Panc1 (cell line): ENCODE measurements around the gene MEGF6.

ENCODE experiments used
- POLR2AphosphoS5 ChIP-seq: IDR thresholded peaks from 2 replicates; pipeline ENCODE4 v1.6.1; 2012; ENCODE audit warnings: mild to moderate bottlenecking, low read depth, low read length, moderate library complexity
- SIN3A ChIP-seq: IDR thresholded peaks from 2 replicates; pipeline ENCODE4 v1.6.1; 2012; ENCODE audit warnings: low read depth, mild to moderate bottlenecking, low read length, moderate library complexity, borderline replicate concordance; ENCODE audit not compliant: insufficient read depth
- TCF7L2 ChIP-seq: IDR thresholded peaks from 2 replicates; pipeline ENCODE4 v1.6.1; 2011; ENCODE audit warnings: mild to moderate bottlenecking, low read depth, low read length, inconsistent platforms
- TF ChIP-seq, protein P1 (sequence below): fragments of 450-650 bp; IDR thresholded peaks from 2 replicates; pipeline ENCODE4 v1.5.1; 2017; ENCODE audit warnings: mild to moderate bottlenecking
- TF ChIP-seq, protein P2 (sequence below), 2 experiments: IDR thresholded peaks; 2 replicates each; pipeline ENCODE4 v1.6.1; 2011 to 2012; ENCODE audit warnings: low read depth in 2 of 2, control low read depth in 1 of 2, low read length in 1 of 2, mild to moderate bottlenecking in 1 of 2, moderate library complexity in 1 of 2; ENCODE audit not compliant: insufficient read depth in 1 of 2

DNA sequence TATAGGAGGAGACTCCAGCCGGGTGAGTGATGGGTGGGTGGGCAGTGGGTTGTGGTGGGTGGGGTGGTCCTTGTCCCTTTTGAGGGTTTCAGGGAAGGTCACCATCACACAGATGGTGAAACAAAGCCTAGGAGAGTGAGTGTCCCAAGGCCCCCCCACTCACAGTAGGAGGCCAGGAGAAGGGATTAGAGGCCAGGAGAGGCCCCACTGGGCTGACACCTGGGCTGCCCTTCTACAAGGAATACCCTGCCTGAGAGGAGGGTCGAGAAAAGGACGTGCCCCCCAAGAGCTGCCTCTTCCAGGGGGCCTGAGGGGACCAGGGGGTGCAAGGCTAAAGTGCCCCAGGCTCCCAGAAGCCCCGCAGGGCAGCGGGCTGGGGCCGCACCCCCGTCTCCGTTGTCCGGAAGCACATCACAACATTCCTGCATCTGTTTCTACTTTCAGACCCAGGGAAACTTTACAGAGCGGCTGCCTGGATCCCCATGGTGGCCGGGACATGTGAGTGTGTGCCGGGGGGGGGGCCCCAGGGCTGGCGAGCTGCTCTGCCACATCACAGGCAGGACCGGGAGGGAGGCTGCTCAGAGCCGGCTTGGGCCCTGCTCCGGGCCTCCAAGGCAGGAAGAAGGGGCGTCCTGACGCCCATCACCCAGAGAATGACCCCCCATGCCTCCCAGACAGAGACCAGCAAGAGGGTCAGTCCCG, 88.6 kb downstream of the MEGF6 start:
- TF ChIP-seq SIN3A (no peak), TCF7L2 (no peak), POLR2AphosphoS5 (no peak)
- TF ChIP-seq, protein P1, sequence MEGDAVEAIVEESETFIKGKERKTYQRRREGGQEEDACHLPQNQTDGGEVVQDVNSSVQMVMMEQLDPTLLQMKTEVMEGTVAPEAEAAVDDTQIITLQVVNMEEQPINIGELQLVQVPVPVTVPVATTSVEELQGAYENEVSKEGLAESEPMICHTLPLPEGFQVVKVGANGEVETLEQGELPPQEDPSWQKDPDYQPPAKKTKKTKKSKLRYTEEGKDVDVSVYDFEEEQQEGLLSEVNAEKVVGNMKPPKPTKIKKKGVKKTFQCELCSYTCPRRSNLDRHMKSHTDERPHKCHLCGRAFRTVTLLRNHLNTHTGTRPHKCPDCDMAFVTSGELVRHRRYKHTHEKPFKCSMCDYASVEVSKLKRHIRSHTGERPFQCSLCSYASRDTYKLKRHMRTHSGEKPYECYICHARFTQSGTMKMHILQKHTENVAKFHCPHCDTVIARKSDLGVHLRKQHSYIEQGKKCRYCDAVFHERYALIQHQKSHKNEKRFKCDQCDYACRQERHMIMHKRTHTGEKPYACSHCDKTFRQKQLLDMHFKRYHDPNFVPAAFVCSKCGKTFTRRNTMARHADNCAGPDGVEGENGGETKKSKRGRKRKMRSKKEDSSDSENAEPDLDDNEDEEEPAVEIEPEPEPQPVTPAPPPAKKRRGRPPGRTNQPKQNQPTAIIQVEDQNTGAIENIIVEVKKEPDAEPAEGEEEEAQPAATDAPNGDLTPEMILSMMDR = no peak
- TF ChIP-seq, protein P2, sequence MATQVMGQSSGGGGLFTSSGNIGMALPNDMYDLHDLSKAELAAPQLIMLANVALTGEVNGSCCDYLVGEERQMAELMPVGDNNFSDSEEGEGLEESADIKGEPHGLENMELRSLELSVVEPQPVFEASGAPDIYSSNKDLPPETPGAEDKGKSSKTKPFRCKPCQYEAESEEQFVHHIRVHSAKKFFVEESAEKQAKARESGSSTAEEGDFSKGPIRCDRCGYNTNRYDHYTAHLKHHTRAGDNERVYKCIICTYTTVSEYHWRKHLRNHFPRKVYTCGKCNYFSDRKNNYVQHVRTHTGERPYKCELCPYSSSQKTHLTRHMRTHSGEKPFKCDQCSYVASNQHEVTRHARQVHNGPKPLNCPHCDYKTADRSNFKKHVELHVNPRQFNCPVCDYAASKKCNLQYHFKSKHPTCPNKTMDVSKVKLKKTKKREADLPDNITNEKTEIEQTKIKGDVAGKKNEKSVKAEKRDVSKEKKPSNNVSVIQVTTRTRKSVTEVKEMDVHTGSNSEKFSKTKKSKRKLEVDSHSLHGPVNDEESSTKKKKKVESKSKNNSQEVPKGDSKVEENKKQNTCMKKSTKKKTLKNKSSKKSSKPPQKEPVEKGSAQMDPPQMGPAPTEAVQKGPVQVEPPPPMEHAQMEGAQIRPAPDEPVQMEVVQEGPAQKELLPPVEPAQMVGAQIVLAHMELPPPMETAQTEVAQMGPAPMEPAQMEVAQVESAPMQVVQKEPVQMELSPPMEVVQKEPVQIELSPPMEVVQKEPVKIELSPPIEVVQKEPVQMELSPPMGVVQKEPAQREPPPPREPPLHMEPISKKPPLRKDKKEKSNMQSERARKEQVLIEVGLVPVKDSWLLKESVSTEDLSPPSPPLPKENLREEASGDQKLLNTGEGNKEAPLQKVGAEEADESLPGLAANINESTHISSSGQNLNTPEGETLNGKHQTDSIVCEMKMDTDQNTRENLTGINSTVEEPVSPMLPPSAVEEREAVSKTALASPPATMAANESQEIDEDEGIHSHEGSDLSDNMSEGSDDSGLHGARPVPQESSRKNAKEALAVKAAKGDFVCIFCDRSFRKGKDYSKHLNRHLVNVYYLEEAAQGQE (IDR thresholded peaks at IDR 0.05; ENCODE audit: insufficient read depth in 1 of 2, low read depth in 2 of 2, low read length in 1 of 2) = no peak
